Astrocyte (in vitro differentiated cells and primary cell): ENCODE data around the gene CACNB1.

Experiments used
- CTCF ChIP-seq: IDR thresholded peaks from 2 replicates; pipeline ENCODE4 v1.5.1; 2011; ENCODE audit warnings: low read depth, mild to moderate bottlenecking, inconsistent platforms, low read length, moderate library complexity; ENCODE audit not compliant: insufficient read depth
- EZH2 ChIP-seq: IDR thresholded peaks from 2 replicates; pipeline ENCODE4 v1.6.1; 2012; ENCODE audit warnings: mild to moderate bottlenecking, low read length, inconsistent platforms; ENCODE audit not compliant: insufficient read depth

GRCh38 chr17:39204245-39204644, 6.8 kb upstream of the CACNB1 start:
- TF ChIP-seq CTCF = no peak
- TF ChIP-seq EZH2 = no peak
